HG02884 (cell line): ENCODE results near the gene MEX3B.
"Not testable (repeated sequence)": the region's sequence is repeated elsewhere in the genome, so short reads cannot be mapped to it uniquely, and the experiment has no call there.

ENCODE experiments used
- ATAC-seq: cut with Tn5 transposase; IDR thresholded peaks from one replicate; pipeline ENCODE4 v1.9.1; 2021; ENCODE audit warnings: mild to moderate bottlenecking, moderate library complexity; ENCODE audit not compliant: unreplicated experiment

Gene MEX3B

GRCh38 chr15:82051664-82052063 is 5.8 kb upstream of the MEX3B start:
- no peak for ATAC-seq

- no peak for ATAC-seq
Observed at GRCh38 chr15:82048811-82049210, 3.0 kb upstream of the MEX3B start.

GRCh38 chr15:82047453-82048400 is 1.9 kb upstream of the MEX3B start:
- ATAC-seq, result no peak

GRCh38 chr15:82046666-82047452 is 1.0 kb upstream of the MEX3B start:
- ATAC-seq, result peak; percentile 59

GRCh38 chr15:82045179-82045891 is 483 bp downstream of the MEX3B start:
- no peak for ATAC-seq

GRCh38 chr15:82044373-82045178 is 1.2 kb downstream of the MEX3B start:
- no peak for ATAC-seq

GRCh38 chr15:82043796-82044372 is 1.9 kb downstream of the MEX3B start:
- ATAC-seq, result no peak

GRCh38 chr15:82043130-82043673 is 2.6 kb downstream of the MEX3B start:
- no peak for ATAC-seq

GRCh38 chr15:82040862-82041261 is 5.0 kb downstream of the MEX3B start:
- no peak for ATAC-seq

GRCh38 chr15:82040390-82040789 is 5.4 kb downstream of the MEX3B start:
- no peak for ATAC-seq

GRCh38 chr15:82039871-82040270 is 5.9 kb downstream of the MEX3B start:
- ATAC-seq, result no peak

GRCh38 chr15:82036461-82036860 is 9.4 kb downstream of the MEX3B start:
- ATAC-seq, result no peak

GRCh38 chr15:82031871-82032270 is 13.9 kb downstream of the MEX3B start:
- no peak for ATAC-seq

- ATAC-seq, result no peak
Observed at GRCh38 chr15:82030176-82030575, 15.6 kb downstream of the MEX3B start.

- ATAC-seq, result not testable (repeated sequence)
Observed at GRCh38 chr15:82028163-82028562, 17.7 kb downstream of the MEX3B start.

- ATAC-seq, result no peak
Observed at GRCh38 chr15:82021992-82022391, 23.8 kb downstream of the MEX3B start.

- ATAC-seq, result no peak
Observed at GRCh38 chr15:82020625-82021394, 25.0 kb downstream of the MEX3B start.

GRCh38 chr15:82018201-82018600 is 27.6 kb downstream of the MEX3B start:
- ATAC-seq, result no peak

GRCh38 chr15:82017656-82018055 is 28.2 kb downstream of the MEX3B start:
- ATAC-seq, result no peak
